GM19099 (cell line): Measurements from ENCODE around the gene POU3F3.

Experiments
- POLR2A ChIP-seq: IDR thresholded peaks from 3 replicates; pipeline ENCODE4 v1.6.1; 2011; ENCODE audit warnings: low read depth; ENCODE audit not compliant: insufficient read length; ENCODE audit errors: extremely low read depth

POU3F3 gene

DNA sequence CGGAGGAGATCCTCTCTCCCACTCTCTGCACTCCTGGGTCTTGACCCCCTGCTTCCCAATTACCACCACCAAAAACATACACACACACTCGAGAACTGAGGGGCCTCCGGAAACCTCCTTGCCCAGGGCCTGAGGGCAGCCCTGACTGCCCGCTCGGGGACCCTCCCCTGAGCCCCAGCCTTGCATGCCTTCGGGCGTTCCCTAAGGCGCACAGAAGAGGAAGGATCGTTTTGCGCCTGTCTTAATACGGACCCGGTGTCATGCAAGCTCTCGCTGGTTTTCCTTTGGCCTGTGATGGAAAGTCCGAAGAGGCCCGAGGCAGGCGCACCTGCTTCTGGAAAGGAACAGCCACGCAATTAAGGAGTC, 19.8 kb downstream of the POU3F3 start:
- TF ChIP-seq POLR2A: no peak

DNA sequence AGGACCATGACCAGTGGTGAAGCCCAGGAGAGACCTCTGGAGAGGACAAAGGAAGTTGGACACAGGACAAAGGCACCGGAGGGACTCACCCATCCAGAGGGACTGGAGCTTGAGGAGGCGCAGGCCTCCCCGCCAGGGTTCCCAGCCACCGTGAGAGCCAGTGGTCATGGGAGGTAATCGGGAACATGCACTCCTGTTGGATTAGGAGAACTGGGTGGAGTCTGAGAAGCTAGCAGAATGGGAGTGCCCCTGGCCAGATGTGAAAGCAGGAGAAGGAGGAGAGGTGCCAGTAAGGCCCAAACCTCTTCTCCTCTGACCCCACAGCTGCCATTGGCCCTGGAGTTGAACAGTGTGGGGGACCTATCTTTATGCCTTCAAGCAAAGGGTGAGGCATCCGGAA, 20.3 kb downstream of the POU3F3 start:
- no peak for TF ChIP-seq POLR2A

- no peak for TF ChIP-seq POLR2A
These were observed 21.3 kb downstream of the POU3F3 start for GRCh38 chr2:104875262-104875661.

GRCh38 chr2:104876606-104877570, 23.0 kb downstream of the POU3F3 start:
- TF ChIP-seq POLR2A: no peak

DNA sequence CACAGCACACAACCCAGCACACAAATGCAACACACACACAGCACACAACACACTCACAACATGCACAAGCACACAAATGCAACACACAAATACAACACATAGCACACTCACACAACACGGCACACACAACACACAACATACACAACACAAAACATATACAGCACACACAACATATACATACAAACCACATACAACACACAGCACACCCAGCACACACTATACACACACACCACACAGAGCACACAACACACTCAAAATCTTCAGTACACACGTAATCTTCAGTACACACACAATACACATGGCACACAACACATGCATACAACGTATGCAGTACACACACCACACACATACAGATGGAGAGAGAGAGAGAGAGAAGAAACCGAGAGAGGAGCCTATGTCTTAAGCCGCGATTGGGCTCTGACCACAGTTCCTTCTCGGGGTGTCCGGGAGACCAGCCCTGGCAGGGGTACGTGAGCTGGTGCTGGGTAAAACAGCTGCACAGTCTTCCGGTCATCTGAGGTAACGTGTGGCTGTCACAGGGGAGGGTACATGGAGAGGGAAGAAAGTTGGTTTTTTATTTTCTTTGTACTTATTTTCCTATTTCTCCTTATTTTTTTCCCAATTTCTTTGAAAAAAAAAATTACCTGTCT, 25.1 kb downstream of the POU3F3 start:
- no peak for TF ChIP-seq POLR2A

GRCh38 chr2:104880076-104880475, 26.2 kb downstream of the POU3F3 start:
- TF ChIP-seq POLR2A: no peak

DNA sequence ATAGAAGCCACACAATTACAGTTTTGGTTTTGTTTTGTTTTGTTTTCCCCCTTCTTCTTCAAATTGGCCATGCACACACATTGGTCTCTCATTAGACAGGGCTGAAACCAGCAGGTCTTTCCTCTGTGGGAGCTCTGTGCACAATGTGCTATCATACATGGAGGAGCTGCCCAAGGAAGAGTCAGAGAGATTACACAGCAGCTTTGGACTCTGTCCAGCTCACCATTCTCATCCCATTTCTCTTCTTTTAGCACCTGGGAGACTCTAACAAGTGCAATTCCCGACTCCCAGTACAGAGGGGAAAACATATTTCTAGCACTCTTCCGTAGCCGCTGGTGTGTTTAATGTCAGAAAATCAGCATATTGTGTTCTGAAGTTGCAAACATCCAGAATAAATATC, 29.4 kb downstream of the POU3F3 start:
- TF ChIP-seq POLR2A: no peak

- no peak for TF ChIP-seq POLR2A
These were observed 31.3 kb downstream of the POU3F3 start for GRCh38 chr2:104885119-104885782.

DNA sequence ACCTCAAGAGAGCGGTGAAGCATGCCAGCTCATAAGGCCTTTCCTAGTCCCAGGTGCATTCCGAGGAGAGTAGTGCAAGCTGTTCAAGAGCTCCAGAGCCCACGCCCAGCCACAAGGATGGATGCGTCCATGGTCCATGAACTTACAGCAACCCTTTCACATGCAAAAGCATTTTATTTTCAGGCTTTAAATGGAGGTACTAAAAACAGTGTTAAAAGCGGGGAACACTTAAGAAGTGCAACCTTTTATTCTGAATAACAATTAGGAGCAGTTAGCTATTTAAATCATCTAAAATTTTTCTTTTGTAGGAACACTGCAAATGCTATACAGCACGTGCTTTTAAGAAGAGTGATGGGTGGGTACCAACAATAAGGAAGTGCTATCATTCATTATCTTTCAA, 33.8 kb downstream of the POU3F3 start:
- no peak for TF ChIP-seq POLR2A

DNA sequence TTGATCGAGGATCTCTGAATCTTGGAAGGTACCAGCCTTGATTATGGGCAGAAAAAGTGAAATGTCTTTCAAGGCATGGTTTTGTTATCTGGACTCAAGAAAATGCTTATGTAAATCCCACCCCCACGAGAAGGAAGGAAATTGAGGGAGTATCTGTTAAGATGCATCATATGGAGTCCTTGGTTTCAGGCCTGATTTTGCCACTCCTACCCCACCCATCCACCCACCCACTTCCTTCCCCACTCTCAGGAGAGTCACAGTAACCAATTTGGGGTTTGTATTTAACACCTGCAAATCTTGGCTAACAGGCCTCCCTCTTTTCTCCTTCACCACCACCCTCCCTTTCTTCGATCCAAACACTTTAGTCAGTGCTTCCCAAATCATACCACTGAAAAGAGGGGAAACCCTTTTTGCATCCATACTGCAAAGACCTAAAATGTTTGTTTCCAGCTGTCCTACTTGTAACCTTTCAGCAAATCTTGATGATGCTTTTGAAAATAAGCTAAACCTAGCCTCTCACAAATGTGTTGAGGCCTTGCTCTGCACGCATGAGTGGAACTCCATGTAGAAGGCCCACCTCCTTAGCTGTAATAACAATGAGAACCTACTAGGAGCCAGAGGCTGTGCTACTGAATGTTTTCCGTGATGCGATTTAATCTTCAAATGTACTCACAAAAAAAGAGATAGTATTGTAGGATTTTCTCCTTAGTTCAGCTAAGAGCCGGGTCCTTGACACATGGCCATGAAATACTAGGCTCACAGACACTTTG, 34.8 kb downstream of the POU3F3 start:
- TF ChIP-seq POLR2A: no peak

GRCh38 chr2:104889291-104889959, 35.5 kb downstream of the POU3F3 start:
- TF ChIP-seq POLR2A: no peak

DNA sequence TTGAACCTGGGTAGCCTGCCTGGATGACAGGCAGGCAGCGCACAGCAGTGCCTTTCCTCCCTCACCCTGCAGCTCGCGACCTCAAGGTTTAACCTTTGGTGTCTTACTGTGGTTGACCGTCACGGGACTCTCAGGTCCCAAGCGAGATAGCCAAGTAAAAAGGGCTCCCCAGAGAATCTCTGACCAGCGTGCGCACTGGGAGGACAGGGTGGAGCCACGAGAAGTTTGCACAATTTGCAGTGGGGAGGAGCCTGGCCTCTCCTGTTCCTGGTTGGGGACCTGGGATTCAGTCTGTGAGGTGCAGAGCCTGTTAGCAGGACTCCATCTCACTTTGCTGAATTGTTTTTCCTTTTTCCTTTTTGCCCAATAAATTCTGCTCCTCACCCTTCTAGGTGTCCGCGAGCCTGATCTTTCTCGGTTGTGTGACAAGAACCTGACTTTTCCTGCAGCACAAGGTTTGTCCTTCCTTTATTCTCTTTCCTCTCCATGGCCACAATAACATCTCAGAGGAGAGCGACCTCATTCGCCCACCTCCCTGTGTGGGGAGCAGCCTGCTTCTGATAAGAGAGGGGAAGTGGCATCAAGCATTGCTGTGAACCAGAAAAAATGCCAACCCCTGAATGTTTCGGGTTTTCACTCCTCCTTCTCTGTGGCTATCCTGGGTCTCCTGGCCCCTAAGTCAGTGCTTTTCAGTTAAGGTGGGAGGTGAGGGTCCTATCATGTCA, 36.2 kb downstream of the POU3F3 start:
- TF ChIP-seq POLR2A: no peak

- TF ChIP-seq POLR2A: no peak
These were observed 36.8 kb downstream of the POU3F3 start for GRCh38 chr2:104890685-104891069.

DNA sequence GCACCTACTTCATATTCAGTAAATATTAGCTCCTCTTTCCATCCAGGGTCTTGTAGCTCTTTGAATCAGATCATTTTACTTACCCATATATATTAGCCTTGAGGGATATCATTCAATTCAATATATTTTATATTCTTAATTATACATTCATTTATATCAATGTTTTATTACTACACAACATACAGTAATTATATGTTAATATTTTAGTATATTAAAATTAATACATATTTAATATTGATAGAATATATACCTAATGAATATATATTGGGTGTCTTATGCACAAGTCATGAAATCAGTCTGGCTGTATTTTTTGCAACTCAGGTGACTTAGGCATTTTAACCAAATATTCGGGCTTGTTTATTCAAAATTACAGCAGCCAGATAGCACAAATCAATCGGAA, 37.2 kb downstream of the POU3F3 start:
- no peak for TF ChIP-seq POLR2A
